Mucosa of rectum (tissue), 2 donors: ENCODE data around the gene TMEM9B.
"Not testable (repeated sequence)": the region's sequence is repeated elsewhere in the genome, so short reads cannot be mapped to it uniquely, and the experiment has no call there.

Experiments
- H3K27ac ChIP-seq, 2 donors: one replicate each; pipeline ENCODE4 v1.7.0; 2013; ENCODE audit warnings: inconsistent platforms in 2 of 2, low read depth in 2 of 2, low read length in 2 of 2
- H3K27me3 ChIP-seq, 2 donors: one replicate each; pipeline ENCODE4 v1.7.0; 2013; ENCODE audit warnings: low read length in 2 of 2; ENCODE audit not compliant: control insufficient read depth in 2 of 2, insufficient read depth in 2 of 2
- H3K36me3 ChIP-seq, 2 donors: one replicate each; pipeline ENCODE4 v1.7.0; 2013; ENCODE audit warnings: low read length in 2 of 2; ENCODE audit not compliant: control insufficient read depth in 2 of 2, insufficient read depth in 2 of 2
- H3K4me1 ChIP-seq, 2 donors: one replicate each; pipeline ENCODE4 v1.7.0; 2013; ENCODE audit warnings: low read length in 2 of 2, mild to moderate bottlenecking in 1 of 2; ENCODE audit not compliant: control insufficient read depth in 2 of 2, insufficient read depth in 2 of 2
- H3K4me3 ChIP-seq, 2 donors: one replicate each; pipeline ENCODE4 v1.7.0; 2013; ENCODE audit warnings: low read length in 2 of 2
- H3K9ac ChIP-seq, 2 donors: one replicate each; pipeline ENCODE4 v1.7.0; 2013; ENCODE audit warnings: low read length in 2 of 2, low read depth in 1 of 2, mild to moderate bottlenecking in 1 of 2
- H3K9me3 ChIP-seq, 2 donors: one replicate each; pipeline ENCODE4 v1.7.0; 2013; ENCODE audit warnings: low read length in 2 of 2; ENCODE audit not compliant: control insufficient read depth in 2 of 2
- donor health status: healthy.
- donor health status: Normal muscosa, but diverticular disease.

The TMEM9B gene

GRCh38 chr11:8948886-8949285 is 15.4 kb downstream of the TMEM9B start:
- Histone ChIP-seq H3K4me1 (no peaks in the 10 kb centered on the region), H3K27me3 (no peaks in the 10 kb centered on the region), H3K36me3 (peaks cover 33 to 39% of the 10 kb centered on the region in 2 donors), H3K9me3 (no peaks in the 10 kb centered on the region), H3K27ac (no peak overlapping the region), H3K9ac (no peak overlapping the region), H3K4me3 (no peak overlapping the region)

GRCh38 chr11:8947230-8947943 is 16.9 kb downstream of the TMEM9B start:
- Histone ChIP-seq H3K9me3 (no peaks in the 10 kb centered on the region), H3K36me3 (peaks cover 25 to 31% of the 10 kb centered on the region in 2 donors), H3K27me3 (no peaks in the 10 kb centered on the region), H3K9ac (no peak overlapping the region), H3K27ac (no peak overlapping the region), H3K4me3 (no peak overlapping the region), H3K4me1 (no peaks in the 10 kb centered on the region)

- H3K9ac ChIP-seq: no peak within 1 kb of the TSS
- no peaks in the 10 kb centered on the region for H3K9me3 ChIP-seq
- H3K4me3 ChIP-seq: no peak within 1 kb of the TSS
- no peak within 1 kb of the TSS for H3K27ac ChIP-seq
- H3K36me3 ChIP-seq: peaks cover 4 to 5% of the 10 kb centered on the region in 2 donors
- H3K27me3 ChIP-seq: no peaks in the 10 kb centered on the region
- H3K4me1 ChIP-seq: no peaks in the 10 kb centered on the region
These were observed 21.6 kb downstream of the TMEM9B start, which contains the start of gene ASCL3 for GRCh38 chr11:8942518-8943066. Gene ASCL3 (minus strand): TSS chr11:8943016. CDS start chr11:8938161, 4,855 bp downstream.

GRCh38 chr11:8941341-8942103 is 22.7 kb downstream of the TMEM9B start:
- H3K27ac ChIP-seq: no peak overlapping the region
- no peaks in the 10 kb centered on the region for H3K36me3 ChIP-seq
- no peaks in the 10 kb centered on the region for H3K4me1 ChIP-seq
- no peak overlapping the region for H3K9ac ChIP-seq
- H3K9me3 ChIP-seq: no peaks in the 10 kb centered on the region
- no peaks in the 10 kb centered on the region for H3K27me3 ChIP-seq
- no peak overlapping the region for H3K4me3 ChIP-seq

- Histone ChIP-seq H3K4me3 (no peak overlapping the region), H3K9me3 (no peaks in the 10 kb centered on the region), H3K27ac (no peak overlapping the region), H3K27me3 (no peaks in the 10 kb centered on the region), H3K36me3 (no peaks in the 10 kb centered on the region), H3K4me1 (no peaks in the 10 kb centered on the region), H3K9ac (no peak overlapping the region)
These were observed 26.6 kb downstream of the TMEM9B start for GRCh38 chr11:8937659-8938058.

GRCh38 chr11:8937159-8937558 is 27.1 kb downstream of the TMEM9B start:
- Histone ChIP-seq H3K9me3 (no peaks in the 10 kb centered on the region), H3K27me3 (no peaks in the 10 kb centered on the region), H3K27ac (no peak overlapping the region), H3K36me3 (no peaks in the 10 kb centered on the region), H3K4me3 (no peak overlapping the region), H3K9ac (no peak overlapping the region), H3K4me1 (no peaks in the 10 kb centered on the region)

- H3K36me3 ChIP-seq, H3K4me1 ChIP-seq, H3K27ac ChIP-seq, H3K9ac ChIP-seq, H3K4me3 ChIP-seq, H3K27me3 ChIP-seq, H3K9me3 ChIP-seq: not testable (repeated sequence)
These were observed 28.5 kb downstream of the TMEM9B start for GRCh38 chr11:8935789-8936188.

GRCh38 chr11:8934742-8935488 is 29.3 kb downstream of the TMEM9B start:
- no peak overlapping the region for H3K9ac ChIP-seq
- no peaks in the 10 kb centered on the region for H3K9me3 ChIP-seq
- H3K4me1 ChIP-seq: no peaks in the 10 kb centered on the region
- no peak overlapping the region for H3K27ac ChIP-seq
- H3K27me3 ChIP-seq: no peaks in the 10 kb centered on the region
- no peaks in the 10 kb centered on the region for H3K36me3 ChIP-seq
- no peak overlapping the region for H3K4me3 ChIP-seq

GRCh38 chr11:8933931-8934330 is 30.3 kb downstream of the TMEM9B start:
- H3K9ac ChIP-seq: no peak overlapping the region
- no peaks in the 10 kb centered on the region for H3K9me3 ChIP-seq
- H3K4me3 ChIP-seq: no peak overlapping the region
- no peaks in the 10 kb centered on the region for H3K4me1 ChIP-seq
- no peaks in the 10 kb centered on the region for H3K36me3 ChIP-seq
- no peaks in the 10 kb centered on the region for H3K27me3 ChIP-seq
- H3K27ac ChIP-seq: no peak overlapping the region
